Fibroblast of lung (primary cell): ENCODE measurements around the gene ANO2. TPM values are rescaled to one million over a fixed set of nuclear protein-coding genes. Genes with fewer than 3 reads are reported as not detected.

Source experiments
- DNase-seq, 2 donors: peaks; one replicate each; pipeline versions ENCODE4 v3.0.0 to v3.0.0-alpha.2; 2010; ENCODE audit warnings: low read depth in 2 of 2
- H2AFZ ChIP-seq: 2 replicates; pipeline ENCODE4 v1.5.1; 2012; ENCODE audit warnings: low read length, control low read depth, inconsistent platforms
- H3K27ac ChIP-seq: 2 replicates; pipeline ENCODE4 v1.5.1; 2011; ENCODE audit warnings: low read length, control low read depth; ENCODE audit not compliant: insufficient read depth
- H3K27me3 ChIP-seq: 2 replicates; pipeline ENCODE4 v1.5.1; 2011; ENCODE audit warnings: mild to moderate bottlenecking, low read length; ENCODE audit not compliant: control insufficient read depth, insufficient read depth
- H3K36me3 ChIP-seq: 2 replicates; pipeline ENCODE4 v1.5.1; 2011; ENCODE audit warnings: low read length; ENCODE audit not compliant: control insufficient read depth, insufficient read depth
- H3K4me1 ChIP-seq: 2 replicates; pipeline ENCODE4 v1.5.1; 2011; ENCODE audit warnings: low read length; ENCODE audit not compliant: control insufficient read depth, insufficient read depth; ENCODE audit errors: extremely low read depth
- H3K4me2 ChIP-seq: 2 replicates; pipeline ENCODE4 v1.5.1; 2011; ENCODE audit warnings: low read length, control low read depth; ENCODE audit not compliant: insufficient read depth; ENCODE audit errors: extremely low read depth
- H3K4me3 ChIP-seq, 4 experiments: fragments of 200-600 bp in 1 of 4; sonication (generic) in 1 of 4; replicated peaks in 1 of 4; 2 replicates each; pipeline ENCODE4 v1.5.1; 2011 to 2016; ENCODE audit warnings: low read length in 4 of 4, low read depth in 3 of 4, mild to moderate bottlenecking in 3 of 4, control low read depth in 2 of 4, inconsistent platforms in 1 of 4, mixed read lengths in 1 of 4; ENCODE audit not compliant: insufficient read depth in 1 of 4; ENCODE audit errors: control extremely low read depth in 1 of 4
- H3K79me2 ChIP-seq: 2 replicates; pipeline ENCODE4 v1.5.1; 2012; ENCODE audit warnings: mild to moderate bottlenecking, low read length, inconsistent platforms; ENCODE audit not compliant: control insufficient read depth, insufficient read depth
- H3K9ac ChIP-seq: 2 replicates; pipeline ENCODE4 v1.5.1; 2011; ENCODE audit warnings: mild to moderate bottlenecking, low read length, control low read depth; ENCODE audit not compliant: insufficient read depth
- H3K9me3 ChIP-seq: 2 replicates; pipeline ENCODE4 v1.5.1; 2012; ENCODE audit warnings: low read depth, low read length; ENCODE audit not compliant: control insufficient read depth, insufficient read depth
- H4K20me1 ChIP-seq: 2 replicates; pipeline ENCODE4 v1.5.1; 2011; ENCODE audit warnings: low read length; ENCODE audit not compliant: control insufficient read depth, insufficient read depth; ENCODE audit errors: extremely low read depth
- EZH2 ChIP-seq: IDR thresholded peaks from 2 replicates; pipeline ENCODE4 v1.5.1; 2012; ENCODE audit warnings: low read length, control low read depth, mild to moderate bottlenecking; ENCODE audit errors: missing control alignments
- polyA plus RNA-seq, 2 donors: library from polyadenylated mRNA; depleted of rRNA in 1 of 2; stranded (reverse) in 1 of 2; unstranded in 1 of 2; fragments of >200 nt; gene quantifications; 2 replicates each; pipeline ENCODE4 v1.2.1, GENCODE V29; 2011 to 2012; ENCODE audit warnings: missing spikeins in 1 of 2
- total RNA-seq: library from RNA; depleted of rRNA; stranded (reverse); fragments of >200 nt; gene quantifications from 2 replicates; pipeline ENCODE4 v1.2.1, GENCODE V29; 2014
- TF ChIP-seq, protein P1 (sequence below), 2 donors: IDR thresholded peaks in 1 of 2; conservative IDR thresholded peaks in 1 of 2; 1 replicate in 1 of 2; 2 replicates in 1 of 2; pipeline ENCODE4 v1.5.1; 2011 to 2012; ENCODE audit warnings: low read length in 2 of 2, control low read depth in 1 of 2, inconsistent platforms in 1 of 2, low read depth in 1 of 2, mild to moderate bottlenecking in 1 of 2

Gene ANO2
- total and polyA plus RNA-seq, 2 donors (not counting 1 experiment from before 2014, with no cell fraction given), result 0.15 to 0.17 TPM

DNA sequence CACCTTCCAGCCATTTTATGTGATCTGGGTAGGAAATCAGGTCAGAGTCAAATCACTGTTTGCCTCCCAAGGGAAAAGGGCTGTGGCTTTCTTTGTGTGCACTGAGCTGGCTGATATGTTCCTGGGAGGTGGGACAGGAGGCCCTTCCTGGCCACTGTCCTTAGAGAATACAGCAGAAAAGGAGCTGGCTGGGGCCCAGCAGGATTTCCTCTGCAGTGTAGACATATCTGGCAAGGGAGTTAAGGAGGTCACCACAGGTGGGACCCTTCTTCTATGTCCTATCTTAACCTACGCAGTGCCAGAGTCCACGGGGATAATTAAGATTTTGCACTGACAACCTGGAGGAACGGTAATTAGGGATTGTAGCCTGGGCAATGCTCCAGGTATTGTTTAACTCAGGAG lies 367.8 kb downstream of the ANO2 start:
- Histone ChIP-seq H2AFZ (no peak overlapping the region), H3K4me3 (no peak overlapping the region), H3K4me2 (no peak overlapping the region), H3K27me3 (no peaks in the 10 kb centered on the region), H3K9ac (no peak overlapping the region), H3K36me3 (no peaks in the 10 kb centered on the region), H3K4me1 (no peaks in the 10 kb centered on the region), H3K27ac (no peak overlapping the region), H3K9me3 (no peaks in the 10 kb centered on the region), H3K79me2 (no peaks in the 10 kb centered on the region), H4K20me1 (no peaks in the 10 kb centered on the region)
- TF ChIP-seq EZH2, result no peak
- TF ChIP-seq, protein P1, sequence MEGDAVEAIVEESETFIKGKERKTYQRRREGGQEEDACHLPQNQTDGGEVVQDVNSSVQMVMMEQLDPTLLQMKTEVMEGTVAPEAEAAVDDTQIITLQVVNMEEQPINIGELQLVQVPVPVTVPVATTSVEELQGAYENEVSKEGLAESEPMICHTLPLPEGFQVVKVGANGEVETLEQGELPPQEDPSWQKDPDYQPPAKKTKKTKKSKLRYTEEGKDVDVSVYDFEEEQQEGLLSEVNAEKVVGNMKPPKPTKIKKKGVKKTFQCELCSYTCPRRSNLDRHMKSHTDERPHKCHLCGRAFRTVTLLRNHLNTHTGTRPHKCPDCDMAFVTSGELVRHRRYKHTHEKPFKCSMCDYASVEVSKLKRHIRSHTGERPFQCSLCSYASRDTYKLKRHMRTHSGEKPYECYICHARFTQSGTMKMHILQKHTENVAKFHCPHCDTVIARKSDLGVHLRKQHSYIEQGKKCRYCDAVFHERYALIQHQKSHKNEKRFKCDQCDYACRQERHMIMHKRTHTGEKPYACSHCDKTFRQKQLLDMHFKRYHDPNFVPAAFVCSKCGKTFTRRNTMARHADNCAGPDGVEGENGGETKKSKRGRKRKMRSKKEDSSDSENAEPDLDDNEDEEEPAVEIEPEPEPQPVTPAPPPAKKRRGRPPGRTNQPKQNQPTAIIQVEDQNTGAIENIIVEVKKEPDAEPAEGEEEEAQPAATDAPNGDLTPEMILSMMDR (conservative IDR thresholded peaks at IDR 0.05 in 1 of 2, IDR thresholded peaks at IDR 0.05 in 1 of 2; ENCODE audit: low read depth in 1 of 2, low read length in 2 of 2), result no peak
- no peak for DNase-seq

DNA sequence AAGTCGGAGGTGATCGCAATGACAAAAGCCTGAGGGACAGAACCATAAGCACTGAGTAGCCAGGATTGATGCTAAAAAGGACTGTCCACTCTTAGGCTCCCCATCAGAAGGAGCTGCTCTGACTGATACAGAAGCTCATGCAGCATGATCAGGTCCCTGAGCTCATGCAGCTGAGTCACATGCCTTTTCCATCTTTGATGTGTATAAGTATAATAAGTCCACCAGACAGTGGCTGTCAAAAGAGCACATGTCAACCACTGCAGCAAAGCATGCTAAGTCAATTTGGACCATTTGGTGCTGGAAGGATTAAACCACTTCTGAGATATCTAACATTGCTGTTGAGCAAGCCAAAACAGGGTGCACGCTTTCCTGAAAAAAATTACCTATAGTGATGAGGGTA lies 369.1 kb downstream of the ANO2 start:
- Histone ChIP-seq H3K27me3 (no peaks in the 10 kb centered on the region), H4K20me1 (no peaks in the 10 kb centered on the region), H3K4me3 (no peak overlapping the region), H2AFZ (no peak overlapping the region), H3K4me2 (no peak overlapping the region), H3K9me3 (no peaks in the 10 kb centered on the region), H3K27ac (no peak overlapping the region), H3K79me2 (no peaks in the 10 kb centered on the region), H3K36me3 (no peaks in the 10 kb centered on the region), H3K9ac (no peak overlapping the region), H3K4me1 (no peaks in the 10 kb centered on the region)
- no peak for DNase-seq
- TF ChIP-seq, protein P1 (conservative IDR thresholded peaks at IDR 0.05 in 1 of 2, IDR thresholded peaks at IDR 0.05 in 1 of 2; ENCODE audit: low read depth in 1 of 2, low read length in 2 of 2), result no peak
- no peak for TF ChIP-seq EZH2

DNA sequence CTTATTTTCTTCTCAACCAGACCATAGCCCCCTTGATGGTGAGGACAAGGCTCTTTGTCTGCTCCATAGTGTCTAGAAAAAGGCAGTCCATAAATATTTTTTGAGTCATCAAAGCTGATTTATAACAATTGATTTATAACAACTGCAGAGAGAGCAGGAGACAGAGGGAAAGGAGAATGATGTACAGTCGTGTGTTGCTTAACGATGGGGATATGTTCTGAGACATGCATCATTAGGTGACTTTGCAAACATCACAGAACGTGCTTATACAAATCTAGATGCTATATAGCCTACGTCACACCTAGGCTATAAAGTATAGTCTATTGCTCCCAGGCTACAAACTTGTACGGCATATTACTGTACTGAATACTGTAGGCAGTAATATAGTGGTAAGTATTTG lies 369.8 kb downstream of the ANO2 start:
- TF ChIP-seq, protein P1 (conservative IDR thresholded peaks at IDR 0.05 in 1 of 2, IDR thresholded peaks at IDR 0.05 in 1 of 2; ENCODE audit: low read depth in 1 of 2, low read length in 2 of 2), result no peak
- no peak for TF ChIP-seq EZH2
- H3K36me3 ChIP-seq, result no peaks in the 10 kb centered on the region
- H2AFZ ChIP-seq, result no peak overlapping the region
- no peak overlapping the region for H3K4me3 ChIP-seq
- no peak overlapping the region for H3K9ac ChIP-seq
- no peaks in the 10 kb centered on the region for H4K20me1 ChIP-seq
- no peak overlapping the region for H3K4me2 ChIP-seq
- no peaks in the 10 kb centered on the region for H3K4me1 ChIP-seq
- no peaks in the 10 kb centered on the region for H3K9me3 ChIP-seq
- DNase-seq, result no peak
- H3K27me3 ChIP-seq, result no peaks in the 10 kb centered on the region
- no peaks in the 10 kb centered on the region for H3K79me2 ChIP-seq
- no peak overlapping the region for H3K27ac ChIP-seq
